DND-41 (cell line): ENCODE data around the gene GID8.

Experiments used
- ATAC-seq: fragments of 200-7000 bp; cut with Tn5 transposase; 3 replicates; pipeline ENCODE4 v1.9.1; 2021; ENCODE audit warnings: low read depth; ENCODE audit not compliant: insufficient read depth
- DNase-seq: peaks from one replicate; pipeline ENCODE4 v3.0.0-alpha.2; 2020
- H2AFZ ChIP-seq: 2 replicates; pipeline ENCODE4 v1.6.0; 2012; ENCODE audit warnings: low read depth, low read length
- H3K27ac ChIP-seq: 2 replicates; pipeline ENCODE4 v1.5.1; 2012; ENCODE audit warnings: low read length, inconsistent platforms
- H3K27me3 ChIP-seq: fragments of 200-600 bp; sonication (generic); 2 replicates; pipeline ENCODE4 v1.6.0; 2012; ENCODE audit warnings: low read length, mild to moderate bottlenecking, inconsistent platforms; ENCODE audit not compliant: insufficient read depth, poor library complexity
- H3K36me3 ChIP-seq: 2 replicates; pipeline ENCODE4 v1.5.1; 2012; ENCODE audit warnings: low read length, inconsistent platforms; ENCODE audit not compliant: insufficient read depth
- H3K4me1 ChIP-seq: 2 replicates; pipeline ENCODE4 v1.5.1; 2012; ENCODE audit warnings: mild to moderate bottlenecking, low read length; ENCODE audit not compliant: insufficient read depth
- H3K4me2 ChIP-seq: 2 replicates; pipeline ENCODE4 v1.6.0; 2012; ENCODE audit warnings: mild to moderate bottlenecking, moderate library complexity, low read length, inconsistent platforms; ENCODE audit not compliant: insufficient read depth
- H3K4me3 ChIP-seq, 2 experiments: fragments of 200-600 bp in 1 of 2; shearing (Covaris generic) in 1 of 2; 2 replicates each; pipeline ENCODE4 v1.5.1; 2012 to 2016; ENCODE audit warnings: inconsistent platforms in 2 of 2, low read length in 2 of 2, mild to moderate bottlenecking in 2 of 2, low read depth in 1 of 2, moderate library complexity in 1 of 2
- H3K79me2 ChIP-seq: 2 replicates; pipeline ENCODE4 v1.6.0; 2012; ENCODE audit warnings: low read length, inconsistent platforms; ENCODE audit not compliant: insufficient read depth
- H3K9ac ChIP-seq: 2 replicates; pipeline ENCODE4 v1.6.0; 2012; ENCODE audit warnings: low read depth, mild to moderate bottlenecking, inconsistent platforms, low read length, moderate library complexity
- H3K9me3 ChIP-seq: 2 replicates; pipeline ENCODE4 v1.5.1; 2012; ENCODE audit warnings: low read length, moderate library complexity, mild to moderate bottlenecking, inconsistent platforms; ENCODE audit not compliant: insufficient read depth, severe bottlenecking
- H4K20me1 ChIP-seq: 2 replicates; pipeline ENCODE4 v1.6.0; 2012; ENCODE audit warnings: low read length; ENCODE audit not compliant: insufficient read depth
- CTCF ChIP-seq: IDR thresholded peaks from 2 replicates; pipeline ENCODE4 v1.5.1; 2012; ENCODE audit warnings: borderline replicate concordance, low read length, moderate library complexity, mild to moderate bottlenecking; ENCODE audit not compliant: poor library complexity, severe bottlenecking; ENCODE audit errors: extremely low read depth
- EZH2 ChIP-seq: IDR thresholded peaks from 3 replicates; pipeline ENCODE4 v1.6.1; 2012; ENCODE audit warnings: borderline replicate concordance, low read depth, mild to moderate bottlenecking, moderate library complexity, low read length, inconsistent platforms; ENCODE audit not compliant: severe bottlenecking

Gene GID8

GRCh38 chr20:62941792-62942191 lies 3.8 kb downstream of the GID8 start:
- H3K79me2 ChIP-seq, result peaks cover 93% of the 10 kb centered on the region
- H3K36me3 ChIP-seq, result peaks cover 75% of the 10 kb centered on the region
- H3K27me3 ChIP-seq, result no peaks in the 10 kb centered on the region

GRCh38 chr20:62942456-62942855 lies 4.5 kb downstream of the GID8 start:
- H3K79me2 ChIP-seq, result peaks cover 91% of the 10 kb centered on the region
- DNase-seq, result no peak

More at GRCh38 chr20:62941792-62942191, 3.8 kb downstream of the GID8 start:
- no peak overlapping the region for H3K4me3 ChIP-seq
- ATAC-seq (no peak), DNase-seq (no peak)
- no peak overlapping the region for H3K9ac ChIP-seq
- H3K4me1 ChIP-seq, result peaks cover 30% of the 10 kb centered on the region
- no peak overlapping the region for H3K27ac ChIP-seq
- H3K9me3 ChIP-seq, result no peaks in the 10 kb centered on the region
- peaks cover 53% of the 10 kb centered on the region for H4K20me1 ChIP-seq
- no peak overlapping the region for H3K4me2 ChIP-seq
- no peak for TF ChIP-seq CTCF
- no peak for TF ChIP-seq EZH2
- H2AFZ ChIP-seq, result no peak overlapping the region

GRCh38 chr20:62943396-62943795 lies 5.4 kb downstream of the GID8 start:
- DNase-seq (no peak), ATAC-seq (no peak)
- no peaks in the 10 kb centered on the region for H3K9me3 ChIP-seq
- H3K4me2 ChIP-seq, result no peak overlapping the region
- no peak overlapping the region for H2AFZ ChIP-seq
- no peak overlapping the region for H3K9ac ChIP-seq
- no peak overlapping the region for H3K27ac ChIP-seq
- TF ChIP-seq CTCF (no peak), EZH2 (no peak)
- H3K27me3 ChIP-seq, result no peaks in the 10 kb centered on the region
- H3K4me1 ChIP-seq, result peaks cover 28% of the 10 kb centered on the region
- H3K79me2 ChIP-seq, result peaks cover 84% of the 10 kb centered on the region
- peaks cover 87% of the 10 kb centered on the region for H3K36me3 ChIP-seq
- H4K20me1 ChIP-seq, result peaks cover 62% of the 10 kb centered on the region
- no peak overlapping the region for H3K4me3 ChIP-seq

More at GRCh38 chr20:62942456-62942855, 4.5 kb downstream of the GID8 start:
- Histone ChIP-seq H3K9me3 (no peaks in the 10 kb centered on the region), H3K27me3 (no peaks in the 10 kb centered on the region), H3K4me1 (peaks cover 28% of the 10 kb centered on the region), H3K27ac (no peak overlapping the region), H2AFZ (no peak overlapping the region), H3K4me2 (no peak overlapping the region), H4K20me1 (peaks cover 56% of the 10 kb centered on the region), H3K36me3 (peaks cover 78% of the 10 kb centered on the region), H3K4me3 (no peak overlapping the region), H3K9ac (no peak overlapping the region)
- ATAC-seq, result no peak
- TF ChIP-seq CTCF (no peak), EZH2 (no peak)

- H3K9me3 ChIP-seq, result no peaks in the 10 kb centered on the region
- H3K4me1 ChIP-seq, result peaks cover 24% of the 10 kb centered on the region
- ATAC-seq (no peak), DNase-seq (no peak)
- H3K9ac ChIP-seq, result no peak overlapping the region
- peaks cover 58% of the 10 kb centered on the region for H4K20me1 ChIP-seq
- H3K4me3 ChIP-seq, result no peak overlapping the region
- H3K27ac ChIP-seq, result no peak overlapping the region
- no peaks in the 10 kb centered on the region for H3K27me3 ChIP-seq
- TF ChIP-seq CTCF (no peak), EZH2 (no peak)
- no peak overlapping the region for H3K4me2 ChIP-seq
- H3K79me2 ChIP-seq, result peaks cover 81% of the 10 kb centered on the region
- peaks cover 94% of the 10 kb centered on the region for H3K36me3 ChIP-seq
- H2AFZ ChIP-seq, result no peak overlapping the region
These were observed 6.2 kb downstream of the GID8 start for GRCh38 chr20:62944184-62944583.
